Measurements from ENCODE around the gene CC2D1A. TPM values are rescaled to one million over a fixed set of nuclear protein-coding genes. Genes with fewer than 3 reads are reported as not detected.
A peak's percentile ranks its signal among the peaks of the same experiment; 100 is the strongest.

CC2D1A gene
- total and polyA plus RNA-seq, 7 donors = 20.1 to 31.7 (median 23.7) TPM

GRCh38 chr19:13865571-13866462 lies 40.2 kb upstream of the CC2D1A start:
- TF ChIP-seq, protein P1, sequence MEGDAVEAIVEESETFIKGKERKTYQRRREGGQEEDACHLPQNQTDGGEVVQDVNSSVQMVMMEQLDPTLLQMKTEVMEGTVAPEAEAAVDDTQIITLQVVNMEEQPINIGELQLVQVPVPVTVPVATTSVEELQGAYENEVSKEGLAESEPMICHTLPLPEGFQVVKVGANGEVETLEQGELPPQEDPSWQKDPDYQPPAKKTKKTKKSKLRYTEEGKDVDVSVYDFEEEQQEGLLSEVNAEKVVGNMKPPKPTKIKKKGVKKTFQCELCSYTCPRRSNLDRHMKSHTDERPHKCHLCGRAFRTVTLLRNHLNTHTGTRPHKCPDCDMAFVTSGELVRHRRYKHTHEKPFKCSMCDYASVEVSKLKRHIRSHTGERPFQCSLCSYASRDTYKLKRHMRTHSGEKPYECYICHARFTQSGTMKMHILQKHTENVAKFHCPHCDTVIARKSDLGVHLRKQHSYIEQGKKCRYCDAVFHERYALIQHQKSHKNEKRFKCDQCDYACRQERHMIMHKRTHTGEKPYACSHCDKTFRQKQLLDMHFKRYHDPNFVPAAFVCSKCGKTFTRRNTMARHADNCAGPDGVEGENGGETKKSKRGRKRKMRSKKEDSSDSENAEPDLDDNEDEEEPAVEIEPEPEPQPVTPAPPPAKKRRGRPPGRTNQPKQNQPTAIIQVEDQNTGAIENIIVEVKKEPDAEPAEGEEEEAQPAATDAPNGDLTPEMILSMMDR (IDR thresholded peaks at IDR 0.05) = no peak
- Histone ChIP-seq H3K27ac (no peak overlapping the region), H3K36me3 (ENCODE audit: insufficient read depth in 1 of 2, low read depth in 1 of 2) (no peaks in the 10 kb centered on the region), H3K4me3 (peak overlapping the region; percentile 72), H3K27me3 (ENCODE audit: insufficient read depth in 3 of 3, low read length in 2 of 3) (peaks cover 0 to 28% (median 2%) of the 10 kb centered on the region in 3 donors), H3K9me3 (no peaks in the 10 kb centered on the region), H3K4me1 (peaks cover 11% of the 10 kb centered on the region)
- intact Hi-C loops (cut with DNase I) = no loop called here
- no peak for ATAC-seq
- 2% methylated on average over 49 to 82 of the region's 82 CpGs for WGBS, 3 donors
- peak in 1 of 2 donors; percentile 57 for DNase-seq

DNA sequence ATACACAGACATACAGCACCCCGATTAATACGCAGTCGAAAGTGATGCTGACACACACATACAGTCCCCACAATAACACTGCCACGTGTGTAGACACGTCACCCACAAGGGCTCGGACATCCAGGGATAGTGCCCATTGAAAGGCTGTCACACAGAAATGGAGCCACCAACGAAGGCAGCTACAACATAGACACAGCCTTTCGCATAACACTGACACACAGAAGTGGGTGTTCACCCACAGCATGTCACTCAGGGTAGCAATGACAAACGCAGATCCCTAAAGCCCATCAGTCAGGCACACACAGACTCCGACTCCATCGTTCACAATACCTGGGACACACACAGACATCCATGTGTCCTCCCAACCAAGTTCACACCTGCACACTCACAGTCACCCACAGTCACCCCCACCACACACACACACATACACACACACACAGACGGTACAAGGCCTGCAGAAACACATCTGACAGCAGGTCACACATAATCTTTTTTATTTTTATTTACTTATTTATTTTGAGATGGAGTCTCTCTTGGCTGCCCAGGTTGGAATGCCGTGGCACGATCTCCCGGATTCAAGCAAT lies 39.4 kb upstream of the CC2D1A start:
- Histone ChIP-seq H3K4me3 (peak overlapping the region; percentile 72), H3K36me3 (ENCODE audit: insufficient read depth in 1 of 2, low read depth in 1 of 2) (no peaks in the 10 kb centered on the region), H3K4me1 (peaks cover 6% of the 10 kb centered on the region), H3K27ac (no peak overlapping the region), H3K9me3 (no peaks in the 10 kb centered on the region), H3K27me3 (ENCODE audit: insufficient read depth in 3 of 3, low read length in 2 of 3) (peaks cover 0 to 28% (median 2%) of the 10 kb centered on the region in 3 donors)
- no peak for ATAC-seq
- WGBS, 3 donors = 56 to 71% (median 65%) methylated on average over 15 of the region's 15 CpGs
- TF ChIP-seq, protein P1 (IDR thresholded peaks at IDR 0.05) = no peak
- intact Hi-C loops (cut with DNase I) = no loop called here
- no peak for DNase-seq

- DNase-seq = no peak
- no peaks in the 10 kb centered on the region for H3K36me3 ChIP-seq (ENCODE audit: insufficient read depth in 1 of 2, low read depth in 1 of 2)
- no peak for ATAC-seq
- intact Hi-C loops (cut with DNase I) = no loop called here
- no peak overlapping the region for H3K4me3 ChIP-seq
- peaks cover 3% of the 10 kb centered on the region for H3K4me1 ChIP-seq
- WGBS, 3 donors = 80 to 87% (median 82%) methylated on average over 4 of the region's 4 CpGs
- H3K27me3 ChIP-seq (ENCODE audit: insufficient read depth in 3 of 3, low read length in 2 of 3) = peaks cover 0 to 44% (median 3%) of the 10 kb centered on the region in 3 donors
- TF ChIP-seq, protein P1 (IDR thresholded peaks at IDR 0.05) = no peak
- H3K27ac ChIP-seq = no peak overlapping the region
- no peaks in the 10 kb centered on the region for H3K9me3 ChIP-seq
These were observed 37.3 kb upstream of the CC2D1A start for GRCh38 chr19:13868663-13869062.

- DNase-seq = no peak
- no peak for ATAC-seq
- Histone ChIP-seq H3K27ac (no peak overlapping the region), H3K36me3 (ENCODE audit: insufficient read depth in 1 of 2, low read depth in 1 of 2) (no peaks in the 10 kb centered on the region), H3K4me3 (no peak overlapping the region), H3K9me3 (no peaks in the 10 kb centered on the region), H3K27me3 (ENCODE audit: insufficient read depth in 3 of 3, low read length in 2 of 3) (peaks cover 0 to 41% (median 3%) of the 10 kb centered on the region in 3 donors), H3K4me1 (peaks cover 3% of the 10 kb centered on the region)
- TF ChIP-seq, protein P1 (IDR thresholded peaks at IDR 0.05) = no peak
- 65 to 73% (median 68%) methylated on average over 13 of the region's 13 CpGs for WGBS, 3 donors
- intact Hi-C loops (cut with DNase I) = no loop called here
These were observed 36.7 kb upstream of the CC2D1A start for GRCh38 chr19:13869281-13869680.

All from psoas muscle (tissue), 8 donors.